Cardiac fibroblast (primary cell): ENCODE results near the gene TRMT2B.
"Not testable (repeated sequence)": the region's sequence is repeated elsewhere in the genome, so short reads cannot be mapped to it uniquely, and the experiment has no call there.

Experiments used
- DNase-seq, 2 donors: peaks; one replicate each; pipeline versions ENCODE4 v3.0.0 to v3.0.0-alpha.2; 2010; ENCODE audit warnings: low read depth in 2 of 2
- H3K4me3 ChIP-seq, 2 donors: replicated peaks in 1 of 2; 1 replicate in 1 of 2; 2 replicates in 1 of 2; pipeline ENCODE4 v1.5.1; 2011; ENCODE audit warnings: low read depth in 2 of 2, low read length in 2 of 2, mild to moderate bottlenecking in 2 of 2, moderate library complexity in 1 of 2
- TF ChIP-seq, protein P1 (sequence below): IDR thresholded peaks from one replicate; pipeline ENCODE4 v1.5.1; 2011; ENCODE audit warnings: low read depth, mild to moderate bottlenecking, low read length, inconsistent platforms

The TRMT2B gene

DNA sequence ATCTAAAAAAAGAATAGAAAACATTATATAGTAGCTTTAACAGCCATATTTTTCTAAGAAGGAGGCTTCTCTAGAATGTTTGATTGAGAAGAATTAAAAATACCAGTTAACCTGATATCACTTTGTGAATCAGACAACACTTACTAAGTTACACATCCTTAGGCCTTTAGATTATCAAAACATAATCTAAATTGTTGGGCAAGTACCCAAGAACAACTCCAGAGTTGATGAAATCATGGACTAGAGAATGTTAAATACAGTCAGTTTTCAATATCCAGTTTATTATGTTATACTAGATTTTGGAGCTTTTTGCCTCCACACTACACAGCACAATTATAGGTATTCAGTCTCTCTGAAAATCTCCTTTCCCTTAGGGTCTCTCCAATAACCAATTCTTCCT, 42.8 kb downstream of the TRMT2B start:
- peak in 1 of 2 donors; percentile 13 for DNase-seq
- TF ChIP-seq, protein P1, sequence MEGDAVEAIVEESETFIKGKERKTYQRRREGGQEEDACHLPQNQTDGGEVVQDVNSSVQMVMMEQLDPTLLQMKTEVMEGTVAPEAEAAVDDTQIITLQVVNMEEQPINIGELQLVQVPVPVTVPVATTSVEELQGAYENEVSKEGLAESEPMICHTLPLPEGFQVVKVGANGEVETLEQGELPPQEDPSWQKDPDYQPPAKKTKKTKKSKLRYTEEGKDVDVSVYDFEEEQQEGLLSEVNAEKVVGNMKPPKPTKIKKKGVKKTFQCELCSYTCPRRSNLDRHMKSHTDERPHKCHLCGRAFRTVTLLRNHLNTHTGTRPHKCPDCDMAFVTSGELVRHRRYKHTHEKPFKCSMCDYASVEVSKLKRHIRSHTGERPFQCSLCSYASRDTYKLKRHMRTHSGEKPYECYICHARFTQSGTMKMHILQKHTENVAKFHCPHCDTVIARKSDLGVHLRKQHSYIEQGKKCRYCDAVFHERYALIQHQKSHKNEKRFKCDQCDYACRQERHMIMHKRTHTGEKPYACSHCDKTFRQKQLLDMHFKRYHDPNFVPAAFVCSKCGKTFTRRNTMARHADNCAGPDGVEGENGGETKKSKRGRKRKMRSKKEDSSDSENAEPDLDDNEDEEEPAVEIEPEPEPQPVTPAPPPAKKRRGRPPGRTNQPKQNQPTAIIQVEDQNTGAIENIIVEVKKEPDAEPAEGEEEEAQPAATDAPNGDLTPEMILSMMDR, result no peak
- no peak overlapping the region for H3K4me3 ChIP-seq

DNA sequence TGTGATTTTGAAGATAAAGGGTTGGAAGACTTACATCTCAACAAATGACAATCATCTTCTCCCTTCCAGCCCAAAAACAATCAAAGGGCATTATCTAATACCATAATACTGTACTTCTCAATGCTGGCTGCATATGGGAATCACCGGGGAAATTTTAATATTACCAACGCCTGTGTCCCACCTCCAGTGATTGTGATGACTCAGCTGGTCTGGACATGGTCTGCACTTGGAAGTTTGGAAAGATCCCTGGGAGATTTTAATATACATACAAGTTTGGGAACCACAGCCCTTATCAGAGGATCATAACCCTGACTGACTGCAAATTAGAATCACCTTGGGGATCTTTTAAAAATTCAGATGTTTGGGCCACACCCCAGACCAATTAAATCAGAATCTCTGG, 52.5 kb downstream of the TRMT2B start:
- no peak for DNase-seq
- no peak overlapping the region for H3K4me3 ChIP-seq
- TF ChIP-seq, protein P1, result no peak

DNA sequence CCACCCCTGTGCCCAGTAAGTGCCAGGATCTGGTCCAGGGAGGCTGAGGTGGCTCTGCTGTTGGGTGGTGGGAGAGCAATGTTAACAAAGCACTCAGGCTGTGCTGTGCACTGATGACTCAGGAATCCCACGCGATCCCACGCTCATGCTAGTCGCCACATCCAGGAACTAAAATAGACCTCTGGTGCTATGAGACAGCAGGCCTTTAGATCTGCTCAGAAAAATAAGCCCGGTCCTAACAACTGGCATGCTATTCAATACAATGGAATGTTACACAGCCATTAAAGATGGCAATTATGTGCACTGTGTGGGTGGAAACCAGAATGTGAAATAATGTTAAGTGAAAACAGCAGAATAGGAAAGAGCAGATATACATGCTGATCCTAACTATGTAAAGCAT, 56.4 kb downstream of the TRMT2B start:
- DNase-seq, result peak; percentile 44 to 87
- H3K4me3 ChIP-seq, result no peak overlapping the region
- TF ChIP-seq, protein P1, result no peak

DNA sequence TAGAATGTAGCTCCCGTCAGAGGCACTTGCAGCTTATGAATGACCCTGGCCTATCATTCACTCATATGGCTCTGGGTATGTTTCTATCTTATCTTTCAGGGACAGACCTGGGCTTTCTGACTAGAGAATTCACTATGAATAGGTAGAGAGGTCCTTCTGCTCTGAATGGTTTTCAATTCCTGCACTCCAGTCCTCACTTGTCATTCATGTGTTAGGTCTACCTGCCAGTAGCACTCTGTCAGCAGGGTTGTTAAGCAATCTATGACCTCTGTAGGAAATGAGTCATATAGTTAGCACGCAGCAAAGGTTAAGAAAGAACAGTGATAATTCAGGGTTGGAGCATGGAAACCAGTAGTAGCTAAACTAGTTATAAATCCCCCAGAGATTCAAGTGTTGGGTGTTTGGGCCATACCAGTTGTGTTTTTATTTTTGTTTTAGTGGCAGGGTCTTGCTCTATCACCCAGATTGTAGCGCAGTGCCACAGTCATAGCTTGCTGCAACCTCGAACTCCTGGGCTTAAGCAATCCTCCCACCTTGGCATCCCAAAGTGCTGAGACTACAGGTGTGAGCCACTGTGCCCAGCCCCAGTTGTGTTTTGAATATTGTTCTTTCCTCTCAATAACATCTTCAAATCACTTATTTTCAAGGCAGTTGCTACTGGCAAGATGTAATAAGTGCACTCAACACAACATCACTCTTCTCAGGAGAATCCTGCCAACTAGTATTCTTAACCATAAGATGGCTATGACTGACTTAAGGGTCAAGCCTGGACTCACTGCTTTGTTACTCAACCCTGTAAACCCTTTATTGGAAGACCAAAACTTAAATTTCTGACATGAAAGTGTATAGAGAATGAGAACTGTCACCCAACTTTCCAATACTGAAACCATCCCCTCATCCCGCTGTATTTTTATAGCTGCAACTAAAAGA, 57.3 kb downstream of the TRMT2B start:
- TF ChIP-seq, protein P1, result no peak
- peak; percentile 10 to 53 for DNase-seq
- no peak overlapping the region for H3K4me3 ChIP-seq

DNA sequence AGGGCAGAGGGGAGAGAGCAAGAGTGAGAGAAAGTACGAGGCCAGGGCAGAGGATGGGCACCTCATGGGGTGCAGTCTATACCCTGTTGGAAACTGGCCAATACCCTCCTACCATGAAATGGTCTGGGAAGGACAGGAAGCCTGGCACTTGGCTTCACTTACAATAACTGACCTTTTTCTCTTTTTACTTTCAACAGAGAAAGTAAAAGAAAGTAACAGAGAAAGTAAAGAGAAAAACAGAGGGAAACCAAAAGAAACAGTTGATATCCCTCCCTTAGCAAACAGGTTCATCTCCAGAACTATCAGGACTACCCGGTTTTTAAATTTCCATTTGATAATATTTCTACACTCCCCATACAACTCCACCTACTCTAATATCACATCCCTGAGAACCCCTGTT, 61.8 kb downstream of the TRMT2B start:
- TF ChIP-seq, protein P1, result no peak
- DNase-seq, result no peak
- H3K4me3 ChIP-seq, result no peak overlapping the region

DNA sequence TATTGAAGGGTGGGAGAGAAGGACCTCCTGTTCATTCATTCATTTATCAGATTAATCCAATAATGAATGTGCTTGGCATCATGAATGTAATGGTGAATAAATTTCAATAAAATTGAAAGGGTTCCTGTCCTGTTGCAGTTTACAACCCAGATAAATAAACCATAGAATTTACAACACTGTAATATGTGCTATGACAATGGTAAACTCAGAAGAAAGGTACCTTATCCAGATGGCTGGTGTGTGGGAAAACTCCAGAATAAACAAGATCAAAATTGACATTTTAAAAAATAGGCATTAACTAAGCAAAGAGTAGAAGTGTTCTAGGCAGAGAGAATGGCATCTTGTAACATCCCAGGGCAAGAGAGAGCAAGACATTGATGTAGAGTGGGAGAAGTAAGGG, 67.1 kb downstream of the TRMT2B start:
- DNase-seq, result no peak
- H3K4me3 ChIP-seq, result no peak overlapping the region
- TF ChIP-seq, protein P1, result no peak

DNA sequence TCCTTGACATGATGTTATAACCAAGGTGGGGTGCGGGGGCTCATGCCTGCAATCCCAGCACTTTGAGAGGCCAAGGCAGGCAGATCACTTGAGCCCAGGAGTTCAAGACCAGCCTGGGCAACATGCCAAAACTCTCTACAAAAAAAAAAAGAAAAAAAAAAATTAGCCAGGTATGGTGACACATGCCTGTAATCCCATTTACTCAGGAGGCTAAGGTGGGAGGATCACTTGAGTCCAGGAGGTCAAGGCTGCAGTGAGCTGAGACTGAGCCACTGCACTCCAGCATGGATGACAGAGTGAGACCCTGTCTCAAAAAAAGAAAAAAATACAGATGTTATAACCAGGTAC, 70.4 kb downstream of the TRMT2B start:
- not testable (repeated sequence) for H3K4me3 ChIP-seq, DNase-seq
